K562 (cell line): ENCODE data around the gene OR2V2. TPM values are rescaled to one million over a fixed set of nuclear protein-coding genes. Genes with fewer than 3 reads are reported as not detected.

Experiments
- ATAC-seq: fragments of 200-7000 bp; cut with Tn5 transposase; 3 replicates; pipeline ENCODE4 v1.9.1; 2020; ENCODE audit warnings: moderate library complexity
- BruUV-seq: library from RNA; stranded (reverse); fragments of 400-500 nt; replicated peaks from 2 replicates; lab custom pipeline; 2021; lab: Mats Ljungman, UMichigan
- CTCF ChIA-PET: fragments of 300-600 bp; formaldehyde crosslinking; extraction: SDS; loops from one replicate; lab custom pipeline; 2021; ENCODE audit warnings: low intra/inter-chr PET ratio; lab: Yijun Ruan, JAX
- POLR2A ChIA-PET: fragments of 300-600, 350-650 bp; sonication (Branson Sonifier 250); formaldehyde crosslinking; extraction: SDS; loops from one replicate; lab custom pipeline; 2021; ENCODE audit warnings: antibody characterized with exemption, inconsistent platforms; lab: Yijun Ruan, JAX
- DNase-seq, 4 experiments: peaks; one replicate each; pipeline versions ENCODE4 v3.0.0 to v3.0.0-alpha.2; 2011 to 2018; ENCODE audit warnings: low spot score in 3 of 4, mixed read lengths in 3 of 4; ENCODE audit errors: extremely low read depth in 1 of 4
- FAIRE-seq: peaks from 2 replicates; lab custom pipeline; 2011; peaks lifted over from hg19 to GRCh38; lab: Jason Lieb, UNC
- H2AFZ ChIP-seq: 2 replicates; pipeline ENCODE4 v1.6.0; 2011; ENCODE audit warnings: low read depth, low read length, control low read depth, inconsistent platforms
- H3K27ac ChIP-seq: fragments of 200-600 bp; 3 replicates; pipeline ENCODE4 v1.8.0; 2011; ENCODE audit warnings: low read depth, mild to moderate bottlenecking, control low read depth, inconsistent platforms, low read length, moderate library complexity, mixed read lengths; ENCODE audit errors: extremely low read depth
- H3K27me3 ChIP-seq, 2 experiments: fragments of 300-600 bp in 1 of 2; 2 replicates in 1 of 2; 3 replicates in 1 of 2; pipeline versions ENCODE4 v1.6.0 to v1.8.0; 2011; ENCODE audit warnings: inconsistent platforms in 2 of 2, low read length in 2 of 2, mild to moderate bottlenecking in 1 of 2, mixed read lengths in 1 of 2, moderate library complexity in 1 of 2; ENCODE audit not compliant: control insufficient read depth in 2 of 2, insufficient read depth in 2 of 2
- H3K36me3 ChIP-seq: fragments of 300-600 bp; 3 replicates; pipeline ENCODE4 v1.8.0; 2011; ENCODE audit warnings: mild to moderate bottlenecking, low read length, inconsistent platforms; ENCODE audit not compliant: control insufficient read depth, insufficient read depth
- H3K4me1 ChIP-seq, 2 experiments: fragments of 200-600 bp in 1 of 2; replicated peaks in 1 of 2; 2 replicates in 1 of 2; 3 replicates in 1 of 2; pipeline versions ENCODE4 v1.5.1 to v1.8.0; 2011; ENCODE audit warnings: inconsistent platforms in 2 of 2, low read length in 2 of 2, mild to moderate bottlenecking in 1 of 2, mixed read lengths in 1 of 2, moderate library complexity in 1 of 2; ENCODE audit not compliant: control insufficient read depth in 2 of 2, insufficient read depth in 2 of 2
- H3K4me2 ChIP-seq: 2 replicates; pipeline ENCODE4 v1.6.1; 2011; ENCODE audit warnings: low read length, control low read depth, inconsistent platforms, mixed read lengths; ENCODE audit not compliant: insufficient read depth
- H3K4me3 ChIP-seq: fragments of 200-600 bp; sonication (generic), shearing (Covaris generic); 2 replicates; pipeline ENCODE4 v1.5.1; 2016; ENCODE audit warnings: control low read depth, inconsistent platforms
- H3K79me2 ChIP-seq: fragments of 200-600 bp; 3 replicates; pipeline ENCODE4 v1.8.0; 2011; ENCODE audit warnings: low read length, inconsistent platforms; ENCODE audit not compliant: control insufficient read depth, insufficient read depth
- H3K9ac ChIP-seq, 2 experiments: 2 replicates each; pipeline versions ENCODE4 v1.6.0 to v1.6.1; 2011; ENCODE audit warnings: low read depth in 2 of 2, low read length in 2 of 2, control low read depth in 1 of 2, inconsistent platforms in 1 of 2, mild to moderate bottlenecking in 1 of 2, mixed read lengths in 1 of 2; ENCODE audit not compliant: insufficient read depth in 1 of 2
- H3K9me1 ChIP-seq: one replicate; pipeline ENCODE4 v1.6.0; 2011; ENCODE audit warnings: inconsistent platforms, mild to moderate bottlenecking, low read length, moderate library complexity; ENCODE audit not compliant: control insufficient read depth, insufficient read depth
- H3K9me3 ChIP-seq: replicated peaks from 2 replicates; pipeline ENCODE4 v1.5.1; 2011; ENCODE audit warnings: low read depth, low read length, inconsistent platforms; ENCODE audit not compliant: control insufficient read depth, insufficient read depth
- H4K20me1 ChIP-seq: replicated peaks from 2 replicates; pipeline ENCODE4 v1.6.1; 2011; ENCODE audit warnings: low read length, inconsistent platforms, mixed read lengths; ENCODE audit not compliant: control insufficient read depth, insufficient read depth
- ZNF695 ChIP-seq: fragments of 450-650 bp; formaldehyde crosslinking; IDR thresholded peaks from 2 replicates; pipeline ENCODE4 v1.4.0; 2020; ENCODE audit warnings: mild to moderate bottlenecking, moderate library complexity
- WGBS: fragments of 100-300 bp; shearing (Covaris generic); methylation state at CpG from one replicate; pipeline ENCODE4 v1.1.6; 2016; ENCODE audit warnings: low coverage, mixed read lengths; ENCODE audit not compliant: insufficient coverage; ENCODE audit errors: missing lambda C conversion rate; 5-methylcytosine and 5-hydroxymethylcytosine counted together
- in situ Hi-C: fragments of 300-500 bp; cut with MboI; formaldehyde crosslinking; loops from 4 replicates; pipeline ENCODE4 v1.15.0; 2018; ENCODE audit warnings: inconsistent platforms, mixed read lengths
- intact Hi-C: fragments of 100-400 bp; cut with micrococcal nuclease; formaldehyde crosslinking; loops from 2 replicates; pipeline ENCODE4 v1.14.2; 2022
- polyA plus RNA-seq, 8 experiments: library from polyadenylated mRNA; depleted of rRNA in 4 of 8; stranded (reverse) in 5 of 8; unstranded in 3 of 8; fragments of >200 nt; fragmentation: Nextera tagmentation in 2 of 8; fragmentation: Illumina TruSeq in 1 of 8; extraction: Ambion mirVana in 2 of 8; extraction: Trizol in 1 of 8; gene quantifications; 2 replicates each; pipeline versions ENCODE4 v1.2.1 to v1.2.3, GENCODE V29; 2011 to 2014; ENCODE audit warnings: inconsistent platforms in 1 of 8, missing spikeins in 1 of 8
- total RNA-seq, 7 experiments: library from RNA; depleted of rRNA in 6 of 7; stranded (reverse); fragments of >200 nt in 6 of 7; fragmentation: Illumina TruSeq in 2 of 7; extraction: Trizol in 2 of 7; gene quantifications; 2 replicates each; pipeline versions ENCODE4 v1.2.1 to v1.2.3, GENCODE V29; 2011 to 2021; ENCODE audit warnings: low replicate concordance in 1 of 7
- TF ChIP-seq, protein P1 (sequence below): fragments of 250-450 bp; sonication (Bioruptor Pico); IDR thresholded peaks from 2 replicates; pipeline ENCODE4 v1.4.0; 2020; ENCODE audit warnings: mild to moderate bottlenecking, moderate library complexity, borderline replicate concordance
- TF ChIP-seq, protein P2 (sequence below): fragments of 450-650 bp; IDR thresholded peaks from 2 replicates; pipeline ENCODE4 v1.6.1; 2016; ENCODE audit warnings: antibody characterized with exemption

OR2V2 gene
- total and polyA plus RNA-seq, 9 of the 15 experiments (the other 6 are each of a cell fraction or from before 2014, with no cell fraction given) = 0.01 TPM; not detected in 8

DNA sequence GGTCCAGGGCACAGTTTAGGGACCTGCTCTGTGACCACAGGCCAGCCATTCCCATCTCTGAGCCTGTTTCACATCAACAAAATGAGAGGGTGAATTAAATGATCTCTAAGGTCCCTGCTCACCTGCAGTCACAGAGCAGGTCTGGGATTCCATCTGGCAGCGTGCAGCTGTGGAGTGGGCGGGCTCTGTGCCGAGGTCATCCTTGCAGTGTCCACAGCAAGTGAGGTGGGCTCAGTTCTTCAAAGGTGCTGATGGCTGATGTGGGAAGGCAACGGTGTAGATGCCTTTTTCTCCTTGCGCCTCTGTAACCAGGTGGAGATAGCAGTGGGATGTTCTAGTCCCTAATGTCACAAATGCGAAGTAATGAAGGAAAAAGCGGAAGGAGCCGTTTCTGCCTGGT is 28.3 kb upstream of the OR2V2 start (continued):
- TF ChIP-seq, protein P1, sequence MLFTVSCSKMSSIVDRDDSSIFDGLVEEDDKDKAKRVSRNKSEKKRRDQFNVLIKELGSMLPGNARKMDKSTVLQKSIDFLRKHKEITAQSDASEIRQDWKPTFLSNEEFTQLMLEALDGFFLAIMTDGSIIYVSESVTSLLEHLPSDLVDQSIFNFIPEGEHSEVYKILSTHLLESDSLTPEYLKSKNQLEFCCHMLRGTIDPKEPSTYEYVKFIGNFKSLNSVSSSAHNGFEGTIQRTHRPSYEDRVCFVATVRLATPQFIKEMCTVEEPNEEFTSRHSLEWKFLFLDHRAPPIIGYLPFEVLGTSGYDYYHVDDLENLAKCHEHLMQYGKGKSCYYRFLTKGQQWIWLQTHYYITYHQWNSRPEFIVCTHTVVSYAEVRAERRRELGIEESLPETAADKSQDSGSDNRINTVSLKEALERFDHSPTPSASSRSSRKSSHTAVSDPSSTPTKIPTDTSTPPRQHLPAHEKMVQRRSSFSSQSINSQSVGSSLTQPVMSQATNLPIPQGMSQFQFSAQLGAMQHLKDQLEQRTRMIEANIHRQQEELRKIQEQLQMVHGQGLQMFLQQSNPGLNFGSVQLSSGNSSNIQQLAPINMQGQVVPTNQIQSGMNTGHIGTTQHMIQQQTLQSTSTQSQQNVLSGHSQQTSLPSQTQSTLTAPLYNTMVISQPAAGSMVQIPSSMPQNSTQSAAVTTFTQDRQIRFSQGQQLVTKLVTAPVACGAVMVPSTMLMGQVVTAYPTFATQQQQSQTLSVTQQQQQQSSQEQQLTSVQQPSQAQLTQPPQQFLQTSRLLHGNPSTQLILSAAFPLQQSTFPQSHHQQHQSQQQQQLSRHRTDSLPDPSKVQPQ (CRISPR knock-in tag) = no peak
- TF ChIP-seq, all 486 proteins: peak for 0

GRCh38 chr5:181120306-181120705 is 27.1 kb upstream of the OR2V2 start:
- WGBS = 49% methylated on average over 4 of the region's 4 CpGs
- H3K36me3 ChIP-seq = no peaks in the 10 kb centered on the region
- TF ChIP-seq, protein P2, sequence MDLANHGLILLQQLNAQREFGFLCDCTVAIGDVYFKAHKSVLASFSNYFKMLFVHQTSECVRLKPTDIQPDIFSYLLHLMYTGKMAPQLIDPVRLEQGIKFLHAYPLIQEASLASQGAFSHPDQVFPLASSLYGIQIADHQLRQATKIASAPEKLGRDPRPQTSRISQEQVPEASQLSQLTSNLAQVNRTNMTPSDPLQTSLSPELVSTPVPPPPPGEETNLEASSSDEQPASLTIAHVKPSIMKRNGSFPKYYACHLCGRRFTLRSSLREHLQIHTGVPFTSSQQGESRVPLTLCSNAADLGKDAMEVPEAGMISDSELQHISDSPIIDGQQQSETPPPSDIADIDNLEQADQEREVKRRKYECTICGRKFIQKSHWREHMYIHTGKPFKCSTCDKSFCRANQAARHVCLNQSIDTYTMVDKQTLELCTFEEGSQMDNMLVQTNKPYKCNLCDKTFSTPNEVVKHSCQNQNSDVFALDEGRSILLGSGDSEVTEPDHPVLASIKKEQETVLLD = no peak
- no peak for TF ChIP-seq ZNF695
- CTCF ChIA-PET = no interaction called here
- H2AFZ ChIP-seq = no peak overlapping the region
- DNase-seq (no peak), FAIRE-seq (no peak), ATAC-seq (no peak)
- POLR2A ChIA-PET = interaction anchor here (1.3 kb wide), 1 partner anchor 12 kb away, joined by 3 read pairs; no protein-coding TSS in a partner anchor
- H3K4me2 ChIP-seq = no peak overlapping the region
- intact Hi-C loops = no loop called here
- H3K27ac ChIP-seq = no peak overlapping the region
- BruUV-seq = no TSS peak
- H3K79me2 ChIP-seq = no peaks in the 10 kb centered on the region
- peaks cover 3 to 6% of the 10 kb centered on the region in 2 experiments; a peak in 4 of 5 replicates for H3K4me1 ChIP-seq
- no peak overlapping the region for H3K4me3 ChIP-seq
- in situ Hi-C loops = no loop called here
- no peaks in the 10 kb centered on the region; a peak in 1 of 5 replicates for H3K27me3 ChIP-seq
- H3K9me1 ChIP-seq = no peaks in the 10 kb centered on the region
- no peaks in the 10 kb centered on the region for H4K20me1 ChIP-seq
- no peak overlapping the region for H3K9ac ChIP-seq
- H3K9me3 ChIP-seq = no peaks in the 10 kb centered on the region
